GM21526 (cell line): ENCODE data around the gene RPUSD4.

Source experiments
- ATAC-seq: cut with Tn5 transposase; IDR thresholded peaks from one replicate; pipeline ENCODE4 v1.9.1; 2021; ENCODE audit warnings: moderate library complexity; ENCODE audit not compliant: unreplicated experiment, low FRiP score

The RPUSD4 gene

GRCh38 chr11:126159719-126160344, 51.6 kb downstream of the RPUSD4 start:
- ATAC-seq, result no peak

- ATAC-seq, result no peak
These were observed 53.2 kb downstream of the RPUSD4 start for GRCh38 chr11:126158054-126158791.

GRCh38 chr11:126157326-126158030, 54.0 kb downstream of the RPUSD4 start:
- ATAC-seq, result no peak

- ATAC-seq, result no peak
These were observed 54.6 kb downstream of the RPUSD4 start for GRCh38 chr11:126156814-126157213.

- ATAC-seq, result no peak
These were observed 55.9 kb downstream of the RPUSD4 start for GRCh38 chr11:126155402-126156187.

GRCh38 chr11:126154691-126155090, 56.8 kb downstream of the RPUSD4 start:
- no peak for ATAC-seq

GRCh38 chr11:126153972-126154371, 57.5 kb downstream of the RPUSD4 start:
- no peak for ATAC-seq

- ATAC-seq, result no peak
These were observed 58.4 kb downstream of the RPUSD4 start for GRCh38 chr11:126153006-126153405.

- no peak for ATAC-seq
These were observed 58.9 kb downstream of the RPUSD4 start for GRCh38 chr11:126152586-126152985.

GRCh38 chr11:126152152-126152551, 59.3 kb downstream of the RPUSD4 start:
- no peak for ATAC-seq
